Camera-type eye (tissue), 1 donor: ENCODE data around the gene KLHL34. TPM values are rescaled to one million over a fixed set of nuclear protein-coding genes. Genes with fewer than 3 reads are reported as not detected.

ENCODE experiments used
- total RNA-seq: library from RNA; depleted of rRNA; stranded (reverse); fragments of >200 nt; gene quantifications from one replicate; pipeline ENCODE4 v1.2.3, GENCODE V29; 2014

Gene KLHL34
- 0.27 TPM for total RNA-seq

GRCh38 chrX:21658152-21658737, at the start of gene KLHL34:
Gene KLHL34, minus strand, starts transcription at chrX:21658330. Its CDS starts 542 bp downstream, at chrX:21657788.

Other genes starting within 250 kb of the KLHL34 start
- gene SMPX, start 99.8 kb upstream of the KLHL34 start, total RNA-seq = 41.5 TPM
- gene MBTPS2, start 181.3 kb upstream of the KLHL34 start, total RNA-seq = 29.0 TPM
- 3.2 TPM for gene YY2, start 197.7 kb upstream of the KLHL34 start, total RNA-seq